HepG2 (cell line): ENCODE measurements around the gene ADAM15.

Experiments used
- CEBPG ChIP-seq: IDR thresholded peaks from 2 replicates; pipeline ENCODE4 v1.6.1; 2016
- CTCF ChIP-seq: sonication (generic); formaldehyde crosslinking; IDR thresholded peaks from 2 replicates; pipeline ENCODE4 v1.5.0; 2020; ENCODE audit warnings: mild to moderate bottlenecking, missing genetic modification reagents, moderate library complexity

- TF ChIP-seq CEBPG (no peak), CTCF (CRISPR knock-in tag) (peak; percentile 62)
Observed at GRCh38 chr1:155052439-155053395, 1.6 kb downstream of the ADAM15 start.
